HUDEP-2 (cell line): ENCODE results near the gene LRRK1.

Experiments
- DNase-seq, 76 experiments: peaks; one replicate each; lab custom pipeline; 2025; ENCODE audit not compliant: unreplicated experiment in 76 of 76; lab: John Stamatoyannopoulos, UW

The LRRK1 gene

DNA sequence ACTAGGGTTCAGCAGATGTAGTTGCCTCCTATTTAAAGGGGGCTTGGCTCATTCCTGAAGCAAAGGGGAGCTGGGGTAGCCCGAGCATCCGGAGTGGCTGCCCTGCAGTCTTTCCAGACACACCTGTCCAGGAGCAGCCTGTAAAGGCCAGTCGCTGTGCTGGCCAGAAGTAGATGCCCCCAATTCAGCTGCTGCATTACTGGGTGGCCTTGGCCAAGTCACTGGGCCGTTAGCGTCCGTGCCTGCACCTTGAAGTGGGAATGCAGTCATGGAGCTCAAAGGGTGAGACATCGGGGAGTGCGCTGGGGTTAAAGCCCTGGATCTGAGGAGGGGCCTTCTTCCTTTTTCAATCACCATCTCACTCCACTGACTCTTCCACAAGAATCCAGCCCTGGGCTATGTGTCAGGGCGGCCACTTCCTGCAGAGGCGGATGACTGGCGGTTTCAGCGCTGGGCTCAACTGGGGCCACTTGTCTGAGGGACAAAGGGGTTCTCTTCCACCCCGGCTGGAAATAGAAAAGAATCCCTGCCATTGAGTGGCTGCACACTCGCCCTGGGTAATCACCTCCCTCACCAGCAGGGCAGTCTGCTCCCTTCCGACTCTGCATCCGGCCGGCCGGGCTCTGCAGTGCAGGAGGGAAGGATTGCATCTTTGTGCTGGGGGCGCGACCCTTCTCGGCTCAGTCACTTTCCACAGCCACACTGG lies 27.7 kb upstream of the LRRK1 start:
- no peak for DNase-seq

DNA sequence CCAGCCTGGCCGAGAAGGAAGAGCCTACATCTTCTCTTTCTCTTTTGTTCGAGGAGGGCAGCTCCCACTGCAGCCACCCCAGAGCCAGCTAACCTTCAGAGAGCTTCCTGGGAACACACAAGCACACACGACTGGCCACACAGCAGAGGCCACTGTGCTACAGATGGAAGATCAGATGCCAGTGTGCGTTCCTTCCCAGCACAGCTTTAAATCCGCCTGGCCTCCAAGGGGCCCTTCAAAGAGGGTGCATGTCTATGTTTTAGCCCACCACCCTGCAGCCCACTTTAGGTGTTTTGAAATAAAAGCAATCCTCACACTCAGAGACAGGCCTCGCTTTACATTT lies 27.2 kb upstream of the LRRK1 start:
- no peak for DNase-seq

DNA sequence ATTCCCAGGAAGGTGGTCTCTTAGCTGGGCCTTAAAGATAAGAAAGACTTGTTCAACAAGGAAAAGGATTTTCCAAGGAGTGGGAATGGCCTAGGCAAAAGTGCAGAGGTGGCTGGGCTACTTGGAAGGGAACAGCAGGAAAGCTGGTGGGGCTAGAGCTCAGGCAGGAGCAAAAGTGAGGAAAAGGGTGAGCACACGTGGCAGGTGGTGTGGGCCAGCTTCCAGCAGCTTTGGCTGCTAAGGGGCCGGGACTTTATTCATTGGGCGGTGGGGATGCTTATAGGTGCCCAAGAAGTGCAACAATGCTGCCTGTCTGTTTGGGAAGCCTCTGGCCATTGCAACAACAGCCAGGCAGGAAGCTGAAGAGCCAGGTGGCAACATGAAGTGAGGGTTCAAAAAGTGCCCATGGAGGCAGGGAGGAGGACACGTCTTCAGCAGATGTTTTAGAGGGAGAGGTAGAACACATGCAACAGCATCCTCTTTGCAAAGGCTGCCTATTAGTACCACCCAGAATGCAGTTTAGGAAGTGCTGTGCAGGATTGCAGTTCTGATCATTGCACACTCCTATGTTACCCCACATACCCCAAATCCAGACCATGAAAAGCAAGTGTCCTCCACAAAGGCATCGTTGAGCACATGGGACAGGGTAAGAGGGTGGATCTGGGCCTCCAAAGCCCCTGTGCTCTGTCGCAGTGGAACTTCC lies 25.7 kb upstream of the LRRK1 start:
- no peak for DNase-seq

DNA sequence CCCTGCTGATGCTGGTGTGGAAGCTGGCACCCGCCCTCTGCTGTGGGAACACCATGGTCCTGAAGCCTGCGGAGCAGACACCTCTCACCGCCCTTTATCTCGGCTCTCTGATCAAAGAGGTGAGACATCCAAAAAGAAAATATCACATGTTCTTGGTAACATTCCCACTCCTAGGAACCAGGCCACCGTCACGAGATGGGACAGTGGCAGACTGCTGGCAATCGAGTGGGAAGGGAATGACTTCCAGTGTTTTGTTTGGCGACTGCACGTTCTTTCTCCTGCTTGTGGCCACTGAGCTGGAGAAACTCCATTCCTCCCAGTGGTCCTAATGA lies 25.2 kb upstream of the LRRK1 start:
- no peak for DNase-seq

DNA sequence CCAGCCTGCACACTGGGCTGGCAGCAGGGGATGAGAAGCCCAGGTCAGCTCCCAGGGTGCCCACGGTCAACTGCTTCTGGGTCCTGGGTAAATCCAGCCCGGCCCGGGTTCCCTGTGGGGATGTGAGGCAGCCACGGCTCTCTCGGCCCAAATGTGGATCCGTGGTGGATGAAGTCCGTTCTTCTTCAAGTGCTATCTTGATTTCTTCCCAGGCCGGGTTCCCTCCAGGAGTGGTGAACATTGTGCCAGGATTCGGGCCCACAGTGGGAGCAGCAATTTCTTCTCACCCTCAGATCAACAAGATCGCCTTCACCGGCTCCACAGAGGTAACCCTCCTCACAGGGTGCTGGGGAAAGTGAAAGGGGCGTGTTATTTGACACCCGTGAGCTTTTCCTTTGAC lies 23.4 kb upstream of the LRRK1 start:
- DNase-seq = no peak

DNA sequence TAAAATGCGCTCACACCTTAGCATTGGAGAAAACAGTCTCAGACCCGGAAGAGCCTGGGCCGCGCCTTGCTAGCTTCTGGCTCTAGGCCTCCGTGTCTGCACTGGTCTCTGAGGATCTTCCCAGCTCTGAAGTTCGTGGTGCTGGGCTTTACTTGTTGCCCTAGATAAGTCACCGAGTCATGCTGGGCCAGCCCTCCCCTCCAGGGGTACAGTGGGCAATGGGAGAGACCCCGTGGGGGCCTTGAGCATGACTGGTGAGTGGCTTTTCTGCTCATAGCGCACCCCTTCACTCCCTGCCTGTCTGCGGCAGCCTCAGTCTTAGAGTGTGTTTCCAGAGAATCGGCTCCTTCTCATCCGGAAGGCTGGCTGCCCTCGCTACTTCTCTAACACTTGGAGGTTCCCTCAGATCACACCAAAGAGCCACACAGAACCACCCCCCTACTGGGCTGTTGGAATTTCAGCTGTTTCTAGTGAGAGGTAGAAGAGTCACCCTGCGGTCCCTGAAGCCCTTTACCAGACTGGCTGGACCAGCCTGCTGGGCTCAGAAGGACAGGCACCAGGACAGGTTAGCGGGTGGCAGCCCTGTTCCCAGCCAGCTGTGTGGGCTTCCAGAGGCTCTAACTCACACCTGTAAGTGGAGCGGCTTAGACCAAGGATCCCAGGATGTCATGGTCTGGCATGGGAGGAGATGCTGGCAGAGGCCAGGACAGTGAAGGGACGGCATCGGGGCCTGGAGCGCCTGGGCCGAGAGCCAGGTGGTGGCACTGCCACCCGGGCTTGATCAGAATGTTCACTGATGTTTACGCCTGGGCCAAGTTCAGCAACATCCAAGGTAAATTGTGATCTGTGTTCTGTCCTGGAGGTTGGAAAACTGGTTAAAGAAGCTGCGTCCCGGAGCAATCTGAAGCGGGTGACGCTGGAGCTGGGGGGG lies 21.7 kb upstream of the LRRK1 start:
- no peak for DNase-seq

DNA sequence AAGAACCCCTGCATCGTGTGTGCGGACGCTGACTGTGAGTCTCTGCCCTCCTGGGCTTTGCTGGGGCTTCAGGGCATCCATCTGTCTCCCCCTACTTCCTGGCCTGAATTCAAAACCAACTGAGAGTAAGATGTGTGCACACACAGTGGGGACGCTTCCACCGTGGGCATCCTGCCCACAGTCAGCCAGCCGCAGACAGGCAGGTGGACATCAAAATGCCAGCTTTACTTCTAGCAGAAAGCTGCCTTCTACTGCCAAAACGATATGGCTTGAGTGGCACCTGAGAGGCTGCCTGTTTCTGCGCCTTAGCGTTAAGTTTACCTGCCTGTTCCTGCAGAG lies 21.0 kb upstream of the LRRK1 start:
- no peak for DNase-seq

DNA sequence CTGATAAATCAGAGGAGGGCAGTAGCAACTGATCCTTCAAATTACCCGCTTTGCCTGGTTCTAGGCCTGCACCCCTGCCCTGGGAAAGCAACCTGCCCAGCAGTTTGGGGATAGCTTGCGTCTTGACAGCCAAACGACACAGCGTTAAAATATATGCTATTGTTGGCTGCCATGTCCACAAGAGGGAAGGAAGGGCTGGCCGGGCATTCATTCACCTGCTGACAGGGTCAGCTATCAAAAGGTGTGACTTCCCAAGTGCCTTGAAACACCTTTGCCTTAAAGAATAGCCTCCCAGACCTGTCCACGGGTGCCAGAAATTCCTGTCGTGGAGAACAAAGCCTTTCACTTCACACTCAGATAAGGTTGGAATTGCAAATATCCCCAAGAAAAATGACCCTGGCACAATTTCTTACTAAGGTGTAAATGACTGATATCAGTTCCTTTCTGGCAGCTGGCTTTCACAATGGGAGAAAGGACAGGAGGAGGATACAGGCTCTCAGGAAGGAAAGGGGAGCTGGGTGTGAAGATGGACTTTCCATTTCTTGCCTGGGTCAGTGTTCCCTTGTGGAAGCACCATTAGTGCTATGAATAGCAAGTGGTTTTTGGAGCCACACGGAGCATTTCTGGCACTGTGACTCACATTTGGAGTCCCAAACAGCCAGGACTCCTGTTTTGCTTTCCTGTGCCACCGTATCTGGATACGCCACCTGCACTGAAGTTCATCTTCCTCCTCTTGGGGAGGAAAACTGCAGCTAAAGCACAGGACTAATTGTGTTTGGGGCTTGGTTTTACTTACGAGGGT lies 20.3 kb upstream of the LRRK1 start:
- no peak for DNase-seq

DNA sequence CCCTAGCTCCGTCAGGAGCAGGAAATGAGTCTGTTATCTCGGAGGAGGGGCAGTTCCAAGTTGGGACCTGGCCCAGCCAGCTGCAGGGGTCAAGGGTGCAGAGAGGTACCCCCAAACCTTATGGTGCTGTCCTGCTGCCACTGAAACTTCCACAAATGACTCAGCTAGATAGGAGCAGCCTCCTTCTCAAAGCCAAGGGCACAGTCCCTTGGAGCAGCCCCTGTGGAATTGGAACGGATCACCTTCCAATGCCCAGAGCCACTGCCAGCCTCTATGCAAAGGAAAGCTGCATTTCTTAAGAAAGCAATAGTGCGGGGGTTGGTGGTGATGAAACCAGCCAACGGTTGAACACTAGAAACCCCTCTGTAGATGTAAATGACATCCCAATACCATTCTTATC lies 19.6 kb upstream of the LRRK1 start:
- no peak for DNase-seq

DNA sequence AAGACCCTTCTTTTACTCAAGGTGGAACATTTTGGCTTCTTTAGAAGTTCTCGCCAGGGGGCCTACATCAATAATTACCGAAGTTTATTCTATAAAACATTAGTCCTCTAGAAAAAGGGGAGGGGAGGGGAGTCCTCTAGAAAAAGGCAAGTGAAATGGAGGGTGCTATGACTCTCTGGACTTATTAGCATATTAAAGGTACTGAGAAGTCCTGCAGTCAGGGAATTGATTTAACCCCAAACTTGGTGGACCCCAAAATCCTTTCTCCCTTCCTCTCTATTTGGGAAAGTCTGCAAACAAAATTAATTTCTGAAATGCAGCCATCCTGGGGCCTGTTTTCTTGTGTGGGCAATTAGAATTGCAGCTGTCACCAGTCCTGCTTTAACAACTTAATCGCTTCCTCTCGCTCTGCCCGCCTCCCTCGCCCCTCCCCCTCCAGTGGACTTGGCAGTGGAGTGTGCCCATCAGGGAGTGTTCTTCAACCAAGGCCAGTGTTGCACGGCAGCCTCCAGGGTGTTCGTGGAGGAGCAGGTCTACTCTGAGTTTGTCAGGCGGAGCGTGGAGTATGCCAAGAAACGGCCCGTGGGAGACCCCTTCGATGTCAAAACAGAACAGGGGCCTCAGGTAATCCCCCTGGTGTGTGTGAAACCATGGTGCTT lies 18.9 kb upstream of the LRRK1 start:
- no peak for DNase-seq

DNA sequence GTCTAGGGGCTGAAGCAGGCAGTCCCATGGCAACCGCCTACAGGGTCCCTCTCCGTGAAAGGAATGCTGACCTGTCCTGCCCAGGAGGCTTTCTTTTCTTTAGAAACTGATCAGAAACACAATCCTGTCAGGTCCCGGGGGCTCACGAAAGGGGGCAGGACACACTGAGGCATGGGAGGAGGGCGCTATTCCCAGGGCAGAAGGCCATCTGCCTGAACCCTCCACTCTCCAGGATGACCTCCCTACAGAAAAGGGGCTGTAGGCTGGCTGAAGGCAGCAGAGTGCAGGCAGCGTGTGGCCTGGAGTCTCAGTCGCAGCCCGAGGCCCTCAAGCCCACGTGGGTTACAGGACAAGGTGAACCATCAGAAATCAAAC lies 18.4 kb upstream of the LRRK1 start:
- DNase-seq = no peak

DNA sequence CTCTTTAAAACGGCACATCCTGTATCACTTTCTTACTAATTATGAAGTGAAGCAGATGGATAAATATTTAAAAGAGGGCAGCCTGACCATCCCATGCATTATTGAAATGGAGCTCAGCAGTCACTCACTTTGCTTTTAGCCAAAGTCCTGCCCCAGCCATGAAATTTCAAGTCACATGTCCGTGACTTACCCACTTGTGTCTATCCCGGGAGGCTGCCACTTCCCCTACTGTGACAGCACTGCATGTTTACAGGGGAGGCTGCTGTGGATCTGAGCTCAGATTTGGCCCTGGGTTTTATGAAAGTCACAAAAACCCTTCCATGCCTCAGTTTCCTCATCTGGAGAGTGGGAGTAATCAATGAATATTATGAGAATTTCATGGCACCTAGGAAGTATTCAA lies 17.9 kb upstream of the LRRK1 start:
- no peak for DNase-seq

DNA sequence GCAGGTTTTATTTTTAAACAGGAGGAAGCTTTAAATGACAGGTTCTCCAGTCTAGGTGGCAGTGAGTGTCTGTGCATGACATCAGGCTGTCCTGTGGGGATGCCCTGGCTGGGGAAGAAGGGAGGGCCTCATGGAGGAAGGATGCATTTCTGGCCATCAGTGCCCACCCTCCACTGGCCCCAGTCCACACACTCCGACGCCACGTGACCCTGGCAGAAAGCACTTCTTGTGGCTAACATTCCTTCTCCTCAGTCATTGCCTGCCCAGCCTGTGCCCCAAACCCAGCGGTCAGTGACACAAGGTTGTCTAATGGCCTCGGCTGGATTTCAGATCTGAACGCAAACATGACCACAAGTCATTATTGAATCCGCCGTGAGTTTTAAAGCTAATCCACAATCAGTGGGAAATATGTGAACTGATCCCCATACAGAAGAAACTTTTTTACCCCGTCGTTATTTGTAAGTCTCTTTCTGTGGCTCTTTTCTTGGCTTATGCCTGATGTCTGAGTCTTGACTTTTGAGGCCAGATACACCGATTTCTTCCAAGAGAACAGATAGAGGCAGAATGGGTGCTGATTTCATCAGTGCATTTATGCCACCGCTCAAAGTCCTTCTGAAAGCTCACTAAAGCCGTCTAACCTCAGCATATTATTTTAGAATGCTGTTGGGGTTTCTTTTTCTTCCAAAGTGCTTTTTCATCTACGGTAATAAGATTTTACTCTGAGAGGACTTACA lies 17.3 kb upstream of the LRRK1 start:
- DNase-seq = no peak

DNA sequence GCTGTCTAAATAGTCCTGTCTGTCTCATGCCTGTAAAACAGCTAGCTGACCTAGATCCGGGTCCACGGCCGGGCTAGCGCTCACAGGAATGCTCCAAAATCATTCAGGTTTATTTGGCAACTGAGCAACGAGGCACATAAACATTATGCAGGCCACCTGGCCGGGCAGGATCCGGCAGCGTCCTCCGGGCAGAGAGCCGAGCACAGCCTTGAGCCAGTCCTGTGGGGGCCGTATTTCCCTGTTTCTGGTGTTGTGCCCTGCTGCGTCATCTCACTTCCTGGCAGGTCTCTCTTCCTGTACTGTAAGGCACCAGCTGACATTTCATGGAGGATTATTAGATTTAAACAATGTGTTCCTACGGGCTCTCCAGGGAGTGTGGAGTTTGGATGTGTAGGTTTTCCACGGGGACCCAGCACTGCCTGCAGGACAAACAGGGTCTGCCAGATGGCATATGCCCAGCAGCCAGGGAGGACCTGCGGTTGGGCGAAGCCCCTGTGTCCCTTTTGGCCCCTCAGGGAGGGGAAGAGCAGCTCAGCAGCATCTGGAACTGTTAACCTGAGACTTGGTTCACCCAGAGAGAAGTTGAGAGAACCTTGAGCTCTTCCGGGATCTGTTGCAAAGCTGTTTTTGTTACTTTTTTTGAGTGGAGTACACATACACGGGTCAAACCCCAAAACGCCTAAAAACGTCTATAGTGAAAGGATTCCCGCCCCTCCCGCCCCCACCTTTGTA lies 16.6 kb upstream of the LRRK1 start:
- no peak for DNase-seq

DNA sequence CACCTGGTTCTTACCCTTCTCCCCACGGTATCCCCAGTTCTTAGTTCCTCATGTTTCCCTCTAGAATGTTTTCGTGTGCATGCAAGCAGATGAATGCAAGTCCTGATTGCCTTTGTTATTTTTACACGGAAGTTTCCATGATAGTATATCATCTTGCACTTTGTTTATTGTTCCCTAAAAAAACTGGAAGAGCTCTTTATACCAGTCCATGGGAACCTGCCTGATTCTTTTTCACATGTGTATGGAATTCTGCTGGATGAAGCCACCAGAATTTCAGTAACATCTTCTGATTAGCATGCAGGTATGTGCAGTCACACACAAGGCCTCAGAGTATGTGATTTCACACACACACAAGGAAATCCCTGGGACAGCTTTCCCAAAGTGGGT lies 16.0 kb upstream of the LRRK1 start:
- no peak for DNase-seq

DNA sequence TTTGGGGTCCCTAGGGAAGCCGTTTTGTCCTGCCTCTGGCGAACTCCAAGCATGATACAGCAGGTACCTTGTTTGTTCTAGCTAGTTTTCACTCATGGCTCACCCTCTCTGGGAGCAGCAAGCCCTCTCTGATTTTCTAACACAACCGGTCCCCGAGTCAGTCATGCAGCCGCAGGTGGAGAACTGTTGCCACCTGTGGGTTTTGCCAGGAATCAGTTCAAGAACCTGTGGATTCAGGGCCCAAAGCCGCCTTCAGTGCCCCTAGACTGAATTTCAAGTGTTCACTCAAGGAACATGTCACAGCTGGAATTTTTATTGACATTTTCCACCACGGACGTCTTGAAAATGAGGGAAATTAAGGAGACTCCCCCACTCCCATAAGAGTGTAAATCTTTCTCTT lies 13.3 kb upstream of the LRRK1 start:
- DNase-seq = no peak

DNA sequence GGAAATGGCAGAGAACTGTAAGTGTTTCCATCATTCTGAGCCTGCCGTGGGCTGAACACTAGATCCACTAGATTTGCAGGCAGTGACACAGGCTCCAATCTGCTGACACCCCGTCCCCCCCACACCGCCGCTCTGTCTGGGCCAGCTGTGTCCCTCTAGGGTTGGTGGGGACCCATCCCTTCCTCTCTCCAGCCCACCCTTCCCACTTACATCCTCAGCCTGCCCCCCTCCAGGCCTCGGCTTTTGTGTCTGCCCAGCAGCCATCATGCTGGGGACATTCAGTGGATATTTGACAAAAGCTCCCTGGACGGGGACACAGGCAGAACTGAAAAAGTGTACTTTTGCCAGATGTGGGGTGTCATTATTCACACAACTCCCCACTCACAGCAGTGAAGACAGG lies 10.7 kb upstream of the LRRK1 start:
- no peak for DNase-seq

DNA sequence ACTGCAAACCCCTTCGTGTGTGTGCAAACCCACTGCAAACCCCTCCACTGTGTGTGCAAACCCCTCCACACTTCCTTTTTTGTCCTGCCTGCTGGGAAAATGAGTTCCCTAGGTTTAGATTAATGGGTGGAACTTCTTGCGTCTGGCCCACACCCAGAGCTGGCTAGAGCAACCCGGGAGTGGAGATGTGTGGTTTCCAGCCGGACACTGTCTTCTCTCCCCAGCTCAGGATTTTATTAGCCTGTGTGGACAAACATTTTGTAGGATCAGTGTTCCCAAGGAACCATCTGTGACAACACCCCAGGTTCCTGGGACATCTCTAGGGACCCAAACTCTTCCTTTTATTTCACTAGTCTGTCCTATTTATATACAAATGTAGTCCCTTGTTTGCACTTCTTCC lies 9.6 kb upstream of the LRRK1 start:
- no peak for DNase-seq
